Measurements from ENCODE around the gene APBB2. TPM values are rescaled to one million over a fixed set of nuclear protein-coding genes. Genes with fewer than 3 reads are reported as not detected.

The APBB2 gene
- total and polyA plus RNA-seq, 2 experiments from 2014 or later, result 35.8 to 74.8 TPM

DNA sequence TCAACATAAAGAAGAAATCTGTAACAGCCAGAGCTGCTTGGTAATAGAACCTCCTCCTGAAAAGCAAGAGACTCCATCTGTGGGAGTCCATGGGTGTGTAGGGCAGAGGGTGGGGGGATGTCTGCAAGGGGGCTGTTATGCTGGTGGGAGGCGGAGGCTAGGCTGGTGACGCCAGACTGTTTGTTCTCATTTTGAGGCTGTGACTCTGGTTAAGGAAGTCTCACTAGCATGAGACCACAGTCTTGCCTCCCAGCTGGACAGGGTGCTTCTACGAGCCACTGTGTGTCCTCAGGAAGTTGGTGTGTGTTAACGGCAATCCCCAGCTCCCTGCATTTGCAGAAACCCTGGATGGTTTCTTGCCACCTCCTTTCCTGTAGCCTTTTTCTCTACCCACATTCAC, 384.8 kb downstream of the APBB2 start:
- Histone ChIP-seq H3K27ac (ENCODE audit: low read depth) (no peak overlapping the region), H2AFZ (no peak overlapping the region), H3K4me1 (ENCODE audit: insufficient read depth) (no peaks in the 10 kb centered on the region), H3K79me2 (replicated peaks; ENCODE audit: insufficient read depth) (peaks cover 11% of the 10 kb centered on the region; the same call in 1 of the 2 replicates), H3K9me2 (ENCODE audit: insufficient read depth) (0 out of 2 replicates have a peak, but pooled peaks cover 3% of the 10 kb centered on the region), H3K4me2 (no peak overlapping the region), H3K36me3 (ENCODE audit: insufficient read depth) (0 out of 2 replicates have a peak, but pooled peaks cover 3% of the 10 kb centered on the region), H3K27me3 (ENCODE audit: insufficient read depth) (no peaks in the 10 kb centered on the region), H4K20me1 (replicated peaks; ENCODE audit: insufficient read depth) (peaks cover 17% of the 10 kb centered on the region), H3K4me3 (no peak overlapping the region), H3F3A (replicated peaks; ENCODE audit: low read depth) (no peaks in the 10 kb centered on the region)
- no peak for DNase-seq (ENCODE audit: low spot score)
- peaks cover 7% of the 10 kb centered on the region for H3K27me3 Mint-ChIP-seq (ENCODE audit: insufficient read depth, low read depth, poor library complexity)
- ATAC-seq, result no peak
- H3K9me3 Mint-ChIP-seq, result no peaks in the 10 kb centered on the region
- peaks cover 69% of the 10 kb centered on the region for H3K36me3 Mint-ChIP-seq (ENCODE audit: low read depth)
- H3K4me3 Mint-ChIP-seq, result no peak overlapping the region
- no peak overlapping the region for H3K27ac Mint-ChIP-seq
- no peaks in the 10 kb centered on the region; the same call in 2 of the 3 replicates for H3K4me1 Mint-ChIP-seq
- TF ChIP-seq ZNF114 (CRISPR knock-in tag; IDR thresholded peaks at IDR 0.05) (no peak), NANOG (IDR thresholded peaks at IDR 0.05; ENCODE audit: borderline replicate concordance) (no peak), CREB1 (CRISPR knock-in tag; IDR thresholded peaks at IDR 0.05; ENCODE audit: low read depth) (no peak), STAT1 (IDR thresholded peaks at IDR 0.05; ENCODE audit: unreplicated experiment) (no peak), EZH2phosphoT487 (IDR thresholded peaks at IDR 0.05; ENCODE audit: unreplicated experiment) (no peak), EZH2 (IDR thresholded peaks at IDR 0.05; ENCODE audit: low read depth, unreplicated experiment) (no peak)
- TF ChIP-seq, protein P1, sequence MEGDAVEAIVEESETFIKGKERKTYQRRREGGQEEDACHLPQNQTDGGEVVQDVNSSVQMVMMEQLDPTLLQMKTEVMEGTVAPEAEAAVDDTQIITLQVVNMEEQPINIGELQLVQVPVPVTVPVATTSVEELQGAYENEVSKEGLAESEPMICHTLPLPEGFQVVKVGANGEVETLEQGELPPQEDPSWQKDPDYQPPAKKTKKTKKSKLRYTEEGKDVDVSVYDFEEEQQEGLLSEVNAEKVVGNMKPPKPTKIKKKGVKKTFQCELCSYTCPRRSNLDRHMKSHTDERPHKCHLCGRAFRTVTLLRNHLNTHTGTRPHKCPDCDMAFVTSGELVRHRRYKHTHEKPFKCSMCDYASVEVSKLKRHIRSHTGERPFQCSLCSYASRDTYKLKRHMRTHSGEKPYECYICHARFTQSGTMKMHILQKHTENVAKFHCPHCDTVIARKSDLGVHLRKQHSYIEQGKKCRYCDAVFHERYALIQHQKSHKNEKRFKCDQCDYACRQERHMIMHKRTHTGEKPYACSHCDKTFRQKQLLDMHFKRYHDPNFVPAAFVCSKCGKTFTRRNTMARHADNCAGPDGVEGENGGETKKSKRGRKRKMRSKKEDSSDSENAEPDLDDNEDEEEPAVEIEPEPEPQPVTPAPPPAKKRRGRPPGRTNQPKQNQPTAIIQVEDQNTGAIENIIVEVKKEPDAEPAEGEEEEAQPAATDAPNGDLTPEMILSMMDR (conservative IDR thresholded peaks at IDR 0.05; ENCODE audit: low read depth in 2 of 2), result no peak
- TF ChIP-seq, protein P2, sequence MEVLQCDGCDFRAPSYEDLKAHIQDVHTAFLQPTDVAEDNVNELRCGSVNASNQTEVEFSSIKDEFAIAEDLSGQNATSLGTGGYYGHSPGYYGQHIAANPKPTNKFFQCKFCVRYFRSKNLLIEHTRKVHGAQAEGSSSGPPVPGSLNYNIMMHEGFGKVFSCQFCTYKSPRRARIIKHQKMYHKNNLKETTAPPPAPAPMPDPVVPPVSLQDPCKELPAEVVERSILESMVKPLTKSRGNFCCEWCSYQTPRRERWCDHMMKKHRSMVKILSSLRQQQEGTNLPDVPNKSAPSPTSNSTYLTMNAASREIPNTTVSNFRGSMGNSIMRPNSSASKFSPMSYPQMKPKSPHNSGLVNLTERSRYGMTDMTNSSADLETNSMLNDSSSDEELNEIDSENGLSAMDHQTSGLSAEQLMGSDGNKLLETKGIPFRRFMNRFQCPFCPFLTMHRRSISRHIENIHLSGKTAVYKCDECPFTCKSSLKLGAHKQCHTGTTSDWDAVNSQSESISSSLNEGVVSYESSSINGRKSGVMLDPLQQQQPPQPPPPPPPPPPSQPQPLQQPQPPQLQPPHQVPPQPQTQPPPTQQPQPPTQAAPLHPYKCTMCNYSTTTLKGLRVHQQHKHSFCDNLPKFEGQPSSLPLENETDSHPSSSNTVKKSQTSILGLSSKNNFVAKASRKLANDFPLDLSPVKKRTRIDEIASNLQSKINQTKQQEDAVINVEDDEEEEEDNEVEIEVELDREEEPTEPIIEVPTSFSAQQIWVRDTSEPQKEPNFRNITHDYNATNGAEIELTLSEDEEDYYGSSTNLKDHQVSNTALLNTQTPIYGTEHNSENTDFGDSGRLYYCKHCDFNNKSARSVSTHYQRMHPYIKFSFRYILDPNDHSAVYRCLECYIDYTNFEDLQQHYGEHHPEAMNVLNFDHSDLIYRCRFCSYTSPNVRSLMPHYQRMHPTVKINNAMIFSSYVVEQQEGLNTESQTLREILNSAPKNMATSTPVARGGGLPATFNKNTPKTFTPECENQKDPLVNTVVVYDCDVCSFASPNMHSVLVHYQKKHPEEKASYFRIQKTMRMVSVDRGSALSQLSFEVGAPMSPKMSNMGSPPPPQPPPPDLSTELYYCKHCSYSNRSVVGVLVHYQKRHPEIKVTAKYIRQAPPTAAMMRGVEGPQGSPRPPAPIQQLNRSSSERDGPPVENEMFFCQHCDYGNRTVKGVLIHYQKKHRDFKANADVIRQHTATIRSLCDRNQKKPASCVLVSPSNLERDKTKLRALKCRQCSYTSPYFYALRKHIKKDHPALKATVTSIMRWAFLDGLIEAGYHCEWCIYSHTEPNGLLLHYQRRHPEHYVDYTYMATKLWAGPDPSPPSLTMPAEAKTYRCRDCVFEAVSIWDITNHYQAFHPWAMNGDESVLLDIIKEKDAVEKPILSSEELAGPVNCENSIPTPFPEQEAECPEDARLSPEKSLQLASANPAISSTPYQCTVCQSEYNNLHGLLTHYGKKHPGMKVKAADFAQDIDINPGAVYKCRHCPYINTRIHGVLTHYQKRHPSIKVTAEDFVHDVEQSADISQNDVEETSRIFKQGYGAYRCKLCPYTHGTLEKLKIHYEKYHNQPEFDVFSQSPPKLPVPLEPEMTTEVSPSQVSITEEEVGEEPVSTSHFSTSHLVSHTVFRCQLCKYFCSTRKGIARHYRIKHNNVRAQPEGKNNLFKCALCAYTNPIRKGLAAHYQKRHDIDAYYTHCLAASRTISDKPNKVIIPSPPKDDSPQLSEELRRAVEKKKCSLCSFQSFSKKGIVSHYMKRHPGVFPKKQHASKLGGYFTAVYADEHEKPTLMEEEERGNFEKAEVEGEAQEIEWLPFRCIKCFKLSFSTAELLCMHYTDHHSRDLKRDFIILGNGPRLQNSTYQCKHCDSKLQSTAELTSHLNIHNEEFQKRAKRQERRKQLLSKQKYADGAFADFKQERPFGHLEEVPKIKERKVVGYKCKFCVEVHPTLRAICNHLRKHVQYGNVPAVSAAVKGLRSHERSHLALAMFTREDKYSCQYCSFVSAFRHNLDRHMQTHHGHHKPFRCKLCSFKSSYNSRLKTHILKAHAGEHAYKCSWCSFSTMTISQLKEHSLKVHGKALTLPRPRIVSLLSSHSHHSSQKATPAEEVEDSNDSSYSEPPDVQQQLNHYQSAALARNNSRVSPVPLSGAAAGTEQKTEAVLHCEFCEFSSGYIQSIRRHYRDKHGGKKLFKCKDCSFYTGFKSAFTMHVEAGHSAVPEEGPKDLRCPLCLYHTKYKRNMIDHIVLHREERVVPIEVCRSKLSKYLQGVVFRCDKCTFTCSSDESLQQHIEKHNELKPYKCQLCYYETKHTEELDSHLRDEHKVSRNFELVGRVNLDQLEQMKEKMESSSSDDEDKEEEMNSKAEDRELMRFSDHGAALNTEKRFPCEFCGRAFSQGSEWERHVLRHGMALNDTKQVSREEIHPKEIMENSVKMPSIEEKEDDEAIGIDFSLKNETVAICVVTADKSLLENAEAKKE (CRISPR knock-in tag; IDR thresholded peaks at IDR 0.05), result no peak
